Hepatocyte (in vitro differentiated cells): ENCODE data around the gene RARA. TPM values are rescaled to one million over a fixed set of nuclear protein-coding genes. Genes with fewer than 3 reads are reported as not detected.

Experiments
- DNase-seq: peaks from one replicate; pipeline ENCODE4 v3.0.0-alpha.2; 2016; ENCODE audit warnings: low spot score
- H2AFZ ChIP-seq: fragments of 200-600 bp; sonication (generic); 2 replicates; pipeline ENCODE4 v1.6.0; 2016; ENCODE audit warnings: antibody characterized with exemption, mild to moderate bottlenecking
- H3K27ac ChIP-seq: fragments of 200-600 bp; sonication (generic); 2 replicates; pipeline ENCODE4 v1.5.1; 2016; ENCODE audit warnings: mild to moderate bottlenecking
- H3K27me3 ChIP-seq: fragments of 200-600 bp; sonication (generic); 2 replicates; pipeline ENCODE4 v1.6.1; 2016
- H3K36me3 ChIP-seq: fragments of 200-600 bp; sonication (generic); replicated peaks from 2 replicates; pipeline ENCODE4 v1.5.1; 2016; ENCODE audit warnings: low read depth; ENCODE audit not compliant: insufficient read depth
- H3K4me1 ChIP-seq: fragments of 200-600 bp; sonication (generic); 2 replicates; pipeline ENCODE4 v1.5.1; 2016; ENCODE audit warnings: mild to moderate bottlenecking, moderate library complexity; ENCODE audit not compliant: insufficient read depth
- H3K4me2 ChIP-seq: fragments of 200-600 bp; sonication (generic); 2 replicates; pipeline ENCODE4 v1.6.0; 2016
- H3K4me3 ChIP-seq: fragments of 200-600 bp; sonication (generic); 2 replicates; pipeline ENCODE4 v1.5.1; 2016; ENCODE audit warnings: mild to moderate bottlenecking
- H3K79me2 ChIP-seq: fragments of 200-600 bp; sonication (generic); 2 replicates; pipeline ENCODE4 v1.6.0; 2017; ENCODE audit warnings: mild to moderate bottlenecking
- H3K9me2 ChIP-seq: fragments of 200-600 bp; sonication (generic); replicated peaks from 2 replicates; pipeline ENCODE4 v1.6.0; 2017; ENCODE audit warnings: mild to moderate bottlenecking; ENCODE audit not compliant: insufficient read depth
- H3K9me3 ChIP-seq: fragments of 200-600 bp; sonication (generic); 2 replicates; pipeline ENCODE4 v1.5.1; 2016; ENCODE audit warnings: low read depth, mild to moderate bottlenecking
- H4K20me1 ChIP-seq: fragments of 200-600 bp; sonication (generic); 2 replicates; pipeline ENCODE4 v1.6.0; 2016; ENCODE audit warnings: mild to moderate bottlenecking; ENCODE audit not compliant: insufficient read depth, poor library complexity, severe bottlenecking
- EZH2 ChIP-seq: fragments of 200-600 bp; sonication (generic); IDR thresholded peaks from 2 replicates; pipeline ENCODE4 v1.6.1; 2016; ENCODE audit warnings: antibody characterized with exemption, mild to moderate bottlenecking, borderline replicate concordance
- EZH2phosphoT487 ChIP-seq: fragments of 200-600 bp; sonication (generic); IDR thresholded peaks from one replicate; pipeline ENCODE4 v1.6.1; 2018; ENCODE audit warnings: antibody characterized with exemption, mild to moderate bottlenecking, low read depth, moderate library complexity; ENCODE audit not compliant: unreplicated experiment, severe bottlenecking
- WGBS: methylation state at CpG from one replicate; pipeline ENCODE4 v1.1.6; 2016; ENCODE audit warnings: low lambda C conversion rate; ENCODE audit errors: missing lambda C conversion rate; 5-methylcytosine and 5-hydroxymethylcytosine counted together
- polyA plus RNA-seq: library from polyadenylated mRNA; unstranded; fragments of >200 nt; fragmentation: Nextera tagmentation; extraction: Ambion mirVana; gene quantifications from 2 replicates; pipeline ENCODE4 v1.2.1, GENCODE V29; 2016
- total RNA-seq: library from RNA; depleted of rRNA; stranded (reverse); fragments of >200 nt; gene quantifications from 2 replicates; pipeline ENCODE4 v1.2.3, GENCODE V29; 2014
- TF ChIP-seq, protein P1 (sequence below): fragments of 200-600 bp; sonication (generic); IDR thresholded peaks from 2 replicates; pipeline ENCODE4 v1.5.1; 2016; ENCODE audit warnings: antibody characterized with exemption, mild to moderate bottlenecking; ENCODE audit not compliant: poor library complexity

RARA gene
- total and polyA plus RNA-seq, 2 experiments from 2014 or later, result 30.0 to 33.1 TPM

DNA sequence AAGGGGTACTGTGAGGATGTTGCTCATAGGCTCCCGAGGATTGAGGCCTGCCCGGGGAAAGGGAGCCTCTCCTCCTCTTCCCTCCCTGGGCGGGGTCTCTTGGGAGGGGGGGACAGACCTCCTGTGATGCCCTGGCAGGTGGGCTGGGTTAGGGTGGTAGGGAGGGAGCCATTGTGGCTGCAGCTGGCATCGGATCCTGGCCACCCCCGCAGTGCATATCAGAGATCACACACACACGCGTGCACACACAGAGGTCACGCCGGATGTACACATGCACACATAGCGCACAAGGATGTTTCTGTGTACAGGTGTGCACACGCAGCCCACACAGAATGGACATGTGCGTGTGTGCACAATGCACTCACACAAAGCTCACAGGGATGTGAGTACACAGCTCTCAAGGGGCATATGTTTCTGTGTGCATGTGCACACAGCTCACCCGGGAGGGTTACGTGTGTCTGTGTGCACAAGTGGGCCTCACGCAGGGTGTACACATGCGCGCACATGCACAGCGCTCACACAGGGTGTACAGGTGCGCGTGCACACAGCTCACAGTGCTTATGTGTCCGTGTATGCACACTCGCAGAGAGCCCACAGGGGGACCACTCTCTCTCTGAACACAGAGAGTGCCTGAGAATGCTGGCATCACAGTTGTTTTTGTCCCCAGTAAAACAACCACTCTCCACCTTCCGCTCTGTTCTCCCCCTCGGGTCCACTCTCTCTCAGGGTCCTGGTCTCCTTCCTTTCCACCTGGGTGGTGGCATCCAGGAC is 53.1 kb downstream of the RARA start:
- Histone ChIP-seq H3K4me1 (peaks cover 5% of the 10 kb centered on the region), H4K20me1 (no peaks in the 10 kb centered on the region), H3K9me3 (no peaks in the 10 kb centered on the region), H3K27me3 (peaks cover 10% of the 10 kb centered on the region), H3K36me3 (no peaks in the 10 kb centered on the region), H3K27ac (no peak overlapping the region), H3K9me2 (no peaks in the 10 kb centered on the region), H3K79me2 (no peaks in the 10 kb centered on the region), H3K4me2 (peak overlapping the region; percentile 99), H2AFZ (peak overlapping the region; percentile 41), H3K4me3 (no peak overlapping the region)
- 81% methylated on average over 23 of the region's 24 CpGs for WGBS
- TF ChIP-seq, protein P1, sequence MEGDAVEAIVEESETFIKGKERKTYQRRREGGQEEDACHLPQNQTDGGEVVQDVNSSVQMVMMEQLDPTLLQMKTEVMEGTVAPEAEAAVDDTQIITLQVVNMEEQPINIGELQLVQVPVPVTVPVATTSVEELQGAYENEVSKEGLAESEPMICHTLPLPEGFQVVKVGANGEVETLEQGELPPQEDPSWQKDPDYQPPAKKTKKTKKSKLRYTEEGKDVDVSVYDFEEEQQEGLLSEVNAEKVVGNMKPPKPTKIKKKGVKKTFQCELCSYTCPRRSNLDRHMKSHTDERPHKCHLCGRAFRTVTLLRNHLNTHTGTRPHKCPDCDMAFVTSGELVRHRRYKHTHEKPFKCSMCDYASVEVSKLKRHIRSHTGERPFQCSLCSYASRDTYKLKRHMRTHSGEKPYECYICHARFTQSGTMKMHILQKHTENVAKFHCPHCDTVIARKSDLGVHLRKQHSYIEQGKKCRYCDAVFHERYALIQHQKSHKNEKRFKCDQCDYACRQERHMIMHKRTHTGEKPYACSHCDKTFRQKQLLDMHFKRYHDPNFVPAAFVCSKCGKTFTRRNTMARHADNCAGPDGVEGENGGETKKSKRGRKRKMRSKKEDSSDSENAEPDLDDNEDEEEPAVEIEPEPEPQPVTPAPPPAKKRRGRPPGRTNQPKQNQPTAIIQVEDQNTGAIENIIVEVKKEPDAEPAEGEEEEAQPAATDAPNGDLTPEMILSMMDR, result no peak
- no peak for TF ChIP-seq EZH2
- no peak for TF ChIP-seq EZH2phosphoT487
- DNase-seq, result no peak

- no peaks in the 10 kb centered on the region for H3K79me2 ChIP-seq
- WGBS, result under 1% methylated on average over 31 of the region's 58 CpGs
- peak overlapping the region; percentile 99 for H3K4me2 ChIP-seq
- H3K9me3 ChIP-seq, result no peaks in the 10 kb centered on the region
- no peaks in the 10 kb centered on the region for H4K20me1 ChIP-seq
- H3K27ac ChIP-seq, result no peak overlapping the region
- no peaks in the 10 kb centered on the region for H3K36me3 ChIP-seq
- no peak for TF ChIP-seq EZH2
- TF ChIP-seq, protein P1, result peak; percentile 74
- TF ChIP-seq EZH2phosphoT487, result no peak
- H3K4me1 ChIP-seq, result peaks cover 5% of the 10 kb centered on the region
- H2AFZ ChIP-seq, result peak overlapping the region; percentile 89
- DNase-seq, result peak; percentile 91
- H3K4me3 ChIP-seq, result peak overlapping the region; percentile 58
- H3K9me2 ChIP-seq, result no peaks in the 10 kb centered on the region
- peaks cover 10% of the 10 kb centered on the region for H3K27me3 ChIP-seq
Measured at GRCh38 chr17:40362696-40363110, 53.7 kb downstream of the RARA start.

GRCh38 chr17:40363111-40363827 is 54.3 kb downstream of the RARA start:
- peak; percentile 60 for DNase-seq
- H3K27ac ChIP-seq, result no peak overlapping the region
- H3K36me3 ChIP-seq, result no peaks in the 10 kb centered on the region
- H4K20me1 ChIP-seq, result no peaks in the 10 kb centered on the region
- 2% methylated on average over 73 of the region's 91 CpGs for WGBS
- no peaks in the 10 kb centered on the region for H3K9me2 ChIP-seq
- H3K4me3 ChIP-seq, result peak overlapping the region; percentile 58
- H3K4me2 ChIP-seq, result peak overlapping the region; percentile 99
- peak overlapping the region; percentile 89 for H2AFZ ChIP-seq
- no peaks in the 10 kb centered on the region for H3K9me3 ChIP-seq
- peaks cover 10% of the 10 kb centered on the region for H3K27me3 ChIP-seq
- H3K79me2 ChIP-seq, result no peaks in the 10 kb centered on the region
- H3K4me1 ChIP-seq, result peaks cover 5% of the 10 kb centered on the region
- TF ChIP-seq EZH2 (no peak), EZH2phosphoT487 (no peak)
- TF ChIP-seq, protein P1, result no peak
